GM23338 (cell line): Measurements from ENCODE around the gene SLC66A3. TPM values are rescaled to one million over a fixed set of nuclear protein-coding genes. Genes with fewer than 3 reads are reported as not detected.

Experiments
- ATAC-seq: fragments of 200-7000 bp; cut with Tn5 transposase; 3 replicates; pipeline ENCODE4 v1.9.1; 2020
- DNase-seq: peaks from one replicate; pipeline ENCODE4 v3.0.0-alpha.2; 2015; ENCODE audit warnings: low spot score
- H2AFZ ChIP-seq: fragments of 200-600 bp; sonication (generic); 2 replicates; pipeline ENCODE4 v1.8.0; 2016; ENCODE audit warnings: antibody characterized with exemption, mild to moderate bottlenecking, moderate library complexity
- H3F3A ChIP-seq: fragments of 200-600 bp; sonication (generic); replicated peaks from 2 replicates; pipeline ENCODE4 v1.8.0; 2017; ENCODE audit warnings: antibody characterized with exemption, mixed run types, low read depth
- H3K27ac ChIP-seq: fragments of 200-600 bp; sonication (generic); 2 replicates; pipeline ENCODE4 v1.6.1; 2016; ENCODE audit warnings: low read depth
- H3K27me3 ChIP-seq: fragments of 200-600 bp; sonication (generic); 2 replicates; pipeline ENCODE4 v1.8.0; 2016; ENCODE audit warnings: mild to moderate bottlenecking, mixed run types, moderate library complexity; ENCODE audit not compliant: insufficient read depth
- H3K36me3 ChIP-seq: fragments of 200-600 bp; sonication (generic); 2 replicates; pipeline ENCODE4 v1.8.0; 2016; ENCODE audit warnings: mild to moderate bottlenecking; ENCODE audit not compliant: insufficient read depth
- H3K4me1 ChIP-seq: fragments of 200-600 bp; sonication (generic); 2 replicates; pipeline ENCODE4 v1.8.0; 2016; ENCODE audit warnings: mild to moderate bottlenecking, moderate library complexity; ENCODE audit not compliant: insufficient read depth
- H3K4me2 ChIP-seq: fragments of 200-600 bp; sonication (generic); 2 replicates; pipeline ENCODE4 v1.7.1; 2017; ENCODE audit warnings: mixed run types
- H3K4me3 ChIP-seq: fragments of 200-600 bp; sonication (generic); 2 replicates; pipeline ENCODE4 v1.6.1; 2016; ENCODE audit warnings: mixed run types
- H3K79me2 ChIP-seq: fragments of 200-600 bp; sonication (generic); replicated peaks from 2 replicates; pipeline ENCODE4 v1.8.0; 2017; ENCODE audit warnings: mild to moderate bottlenecking; ENCODE audit not compliant: insufficient read depth
- H3K9me2 ChIP-seq: fragments of 200-600 bp; sonication (generic); 2 replicates; pipeline ENCODE4 v1.8.0; 2017; ENCODE audit not compliant: insufficient read depth
- H4K20me1 ChIP-seq: fragments of 200-600 bp; sonication (generic); replicated peaks from 2 replicates; pipeline ENCODE4 v1.8.0; 2017; ENCODE audit warnings: mild to moderate bottlenecking; ENCODE audit not compliant: insufficient read depth
- H3K27ac Mint-ChIP-seq: 2 replicates; pipeline ENCODE4 v1.8.0; 2020; ENCODE audit warnings: inconsistent platforms, mild to moderate bottlenecking, moderate library complexity, mixed read lengths
- H3K27me3 Mint-ChIP-seq: 3 replicates; pipeline ENCODE4 v1.8.0; 2022; ENCODE audit warnings: low read depth, mild to moderate bottlenecking, moderate library complexity, mixed read lengths, inconsistent platforms; ENCODE audit not compliant: insufficient read depth, poor library complexity
- H3K36me3 Mint-ChIP-seq: 3 replicates; pipeline ENCODE4 v1.8.0; 2021; ENCODE audit warnings: low read depth, mild to moderate bottlenecking, inconsistent platforms, moderate library complexity, mixed read lengths
- H3K4me1 Mint-ChIP-seq: 3 replicates; pipeline ENCODE4 v1.8.0; 2020; ENCODE audit warnings: mild to moderate bottlenecking, inconsistent platforms, mixed read lengths
- H3K4me3 Mint-ChIP-seq: 3 replicates; pipeline ENCODE4 v1.8.0; 2021; ENCODE audit warnings: moderate library complexity, mild to moderate bottlenecking, inconsistent platforms, mixed read lengths
- H3K9me3 Mint-ChIP-seq: 3 replicates; pipeline ENCODE4 v1.8.0; 2020; ENCODE audit warnings: moderate library complexity, mild to moderate bottlenecking, inconsistent platforms, mixed read lengths
- CREB1 ChIP-seq: fragments of 250-450 bp; sonication (Bioruptor Pico); IDR thresholded peaks from 2 replicates; pipeline ENCODE4 v1.5.0; 2020; ENCODE audit warnings: low read depth, mild to moderate bottlenecking, moderate library complexity
- ETS1 ChIP-seq: IDR thresholded peaks from 2 replicates; pipeline ENCODE4 v1.6.1; 2016; ENCODE audit warnings: antibody characterized with exemption
- EZH2phosphoT487 ChIP-seq: fragments of 200-600 bp; sonication (generic); IDR thresholded peaks from one replicate; pipeline ENCODE4 v1.8.1; 2018; ENCODE audit warnings: antibody characterized with exemption; ENCODE audit not compliant: unreplicated experiment
- POLR2AphosphoS5 ChIP-seq: IDR thresholded peaks from 2 replicates; pipeline ENCODE4 v1.6.1; 2016; ENCODE audit warnings: antibody characterized with exemption, low read depth
- REST ChIP-seq: IDR thresholded peaks from one replicate; pipeline ENCODE4 v1.6.1; 2018; ENCODE audit warnings: antibody characterized with exemption; ENCODE audit not compliant: unreplicated experiment
- ZNF331 ChIP-seq: fragments of 250-450 bp; sonication (Bioruptor Pico); IDR thresholded peaks from 2 replicates; pipeline ENCODE4 v1.5.0; 2020; ENCODE audit warnings: low read depth, mild to moderate bottlenecking, moderate library complexity
- ZNF462 ChIP-seq: fragments of 250-450 bp; sonication (Bioruptor Pico); IDR thresholded peaks from 2 replicates; pipeline ENCODE4 v1.5.0; 2020; ENCODE audit warnings: mild to moderate bottlenecking, moderate library complexity
- polyA plus RNA-seq: library from polyadenylated mRNA; unstranded; fragments of >200 nt; fragmentation: Nextera tagmentation; extraction: Ambion mirVana; gene quantifications from 2 replicates; pipeline ENCODE4 v1.2.1, GENCODE V29; 2016
- total RNA-seq: library from RNA; depleted of rRNA; stranded (reverse); fragments of >200 nt; shearing (Covaris generic); gene quantifications from 2 replicates; pipeline ENCODE4 v1.2.3, GENCODE V29; 2014

The SLC66A3 gene
- total and polyA plus RNA-seq, 2 experiments from 2014 or later, result 13.7 to 18.4 TPM

- Mint-ChIP-seq H3K27ac (no peak overlapping the region), H3K4me1 (no peaks in the 10 kb centered on the region), H3K27me3 (peaks cover 1% of the 10 kb centered on the region), H3K36me3 (peaks cover 17% of the 10 kb centered on the region; the same call in 2 of the 3 replicates), H3K4me3 (no peak overlapping the region), H3K9me3 (no peaks in the 10 kb centered on the region; the same call in 2 of the 3 replicates)
- no peak overlapping the region for H3K27ac ChIP-seq
- no peak overlapping the region for H2AFZ ChIP-seq
- TF ChIP-seq CREB1 (CRISPR knock-in tag) (no peak), REST (no peak), ETS1 (no peak), ZNF331 (CRISPR knock-in tag) (no peak), ZNF462 (no peak), EZH2phosphoT487 (no peak), POLR2AphosphoS5 (no peak)
- no peak overlapping the region for H3K4me3 ChIP-seq
- H3K4me2 ChIP-seq, result no peak overlapping the region
- H3F3A ChIP-seq, result no peaks in the 10 kb centered on the region
- H3K4me1 ChIP-seq, result no peaks in the 10 kb centered on the region
- H3K9me2 ChIP-seq, result no peaks in the 10 kb centered on the region
- no peaks in the 10 kb centered on the region for H3K79me2 ChIP-seq
- no peak for DNase-seq
- no peak for ATAC-seq
- H4K20me1 ChIP-seq, result no peaks in the 10 kb centered on the region
- H3K27me3 ChIP-seq, result no peaks in the 10 kb centered on the region
- H3K36me3 ChIP-seq, result peaks cover 7% of the 10 kb centered on the region; the same call in 1 of the 2 replicates
Observed at GRCh38 chr2:11187083-11187619, 31.9 kb downstream of the SLC66A3 start.
